Smooth muscle cell (in vitro differentiated cells): ENCODE results near the gene VTN. TPM values are rescaled to one million over a fixed set of nuclear protein-coding genes. Genes with fewer than 3 reads are reported as not detected.

Experiments
- DNase-seq: peaks from one replicate; lab custom pipeline; 2025; ENCODE audit not compliant: unreplicated experiment; lab: John Stamatoyannopoulos, UW
- H2AFZ ChIP-seq: fragments of 200-600 bp; sonication (generic); 2 replicates; pipeline ENCODE4 v1.6.0; 2016; ENCODE audit warnings: antibody characterized with exemption, low read depth, mild to moderate bottlenecking
- H3F3A ChIP-seq: fragments of 200-600 bp; sonication (generic); 2 replicates; pipeline ENCODE4 v1.6.0; 2017; ENCODE audit warnings: antibody characterized with exemption, low read depth
- H3K27ac ChIP-seq: fragments of 200-600 bp; sonication (generic); 2 replicates; pipeline ENCODE4 v1.5.1; 2016; ENCODE audit warnings: low read depth, mild to moderate bottlenecking
- H3K27me3 ChIP-seq: fragments of 200-600 bp; sonication (generic); 2 replicates; pipeline ENCODE4 v1.6.1; 2016; ENCODE audit warnings: low read depth, mild to moderate bottlenecking
- H3K36me3 ChIP-seq: fragments of 200-600 bp; sonication (generic); 2 replicates; pipeline ENCODE4 v1.5.1; 2016; ENCODE audit warnings: low read depth
- H3K4me1 ChIP-seq: fragments of 200-600 bp; sonication (generic); 2 replicates; pipeline ENCODE4 v1.5.1; 2016; ENCODE audit warnings: low read depth
- H3K4me2 ChIP-seq: fragments of 200-600 bp; sonication (generic); 2 replicates; pipeline ENCODE4 v1.6.0; 2016; ENCODE audit warnings: mild to moderate bottlenecking
- H3K4me3 ChIP-seq: fragments of 200-600 bp; sonication (generic); 2 replicates; pipeline ENCODE4 v1.5.1; 2016; ENCODE audit warnings: mild to moderate bottlenecking
- H3K79me2 ChIP-seq: fragments of 200-600 bp; sonication (generic); 2 replicates; pipeline ENCODE4 v1.6.0; 2016; ENCODE audit warnings: low read depth, mild to moderate bottlenecking
- H3K9ac ChIP-seq: fragments of 200-600 bp; sonication (generic); 2 replicates; pipeline ENCODE4 v1.6.0; 2016; ENCODE audit warnings: low read depth
- H3K9me3 ChIP-seq: fragments of 200-600 bp; sonication (generic); replicated peaks from 2 replicates; pipeline ENCODE4 v1.5.1; 2016; ENCODE audit warnings: low read depth
- H4K20me1 ChIP-seq: fragments of 200-600 bp; sonication (generic); 2 replicates; pipeline ENCODE4 v1.6.0; 2016; ENCODE audit warnings: low read depth
- CTCF ChIP-seq: fragments of 200-600 bp; sonication (generic); IDR thresholded peaks from 2 replicates; pipeline ENCODE4 v1.5.1; 2017; ENCODE audit warnings: borderline replicate concordance, mild to moderate bottlenecking, antibody characterized with exemption; ENCODE audit not compliant: insufficient read depth, poor library complexity, severe bottlenecking
- WGBS: methylation state at CpG from one replicate; pipeline ENCODE4 v1.1.7; 2016; ENCODE audit warnings: low lambda C conversion rate; 5-methylcytosine and 5-hydroxymethylcytosine counted together
- polyA plus RNA-seq: library from polyadenylated mRNA; unstranded; fragments of >200 nt; fragmentation: Nextera tagmentation; extraction: Ambion mirVana; gene quantifications from 2 replicates; pipeline ENCODE4 v1.2.1, GENCODE V29; 2016
- total RNA-seq: library from RNA; depleted of rRNA; stranded (reverse); fragments of >200 nt; gene quantifications from 2 replicates; pipeline ENCODE4 v1.2.3, GENCODE V29; 2014

VTN gene
- total and polyA plus RNA-seq, 2 experiments from 2014 or later, result 60.3 to 90.3 TPM

GRCh38 chr17:28335201-28335958, 34.7 kb downstream of the VTN start, which contains the start of the genes IFT20 and TNFAIP1:
Gene IFT20, minus strand, starts transcription at chr17:28335472. Its CDS starts 3,487 bp downstream, at chr17:28331985.
Gene TNFAIP1, plus strand, starts transcription at chr17:28335761. Its CDS starts 3,761 bp downstream, at chr17:28339522.
- Histone ChIP-seq H3K4me2 (peak within 1 kb of the TSS; percentile 90), H3K9ac (peak within 1 kb of the TSS; percentile 99), H3K4me3 (peak within 1 kb of the TSS; percentile 77), H2AFZ (no peak within 1 kb of the TSS), H3K27ac (peak within 1 kb of the TSS; percentile 97), H3K79me2 (peaks cover 61% of the 10 kb centered on the region), H3F3A (peaks cover 18% of the 10 kb centered on the region), H3K9me3 (no peaks in the 10 kb centered on the region), H3K27me3 (no peaks in the 10 kb centered on the region), H3K4me1 (peaks cover 17% of the 10 kb centered on the region), H3K36me3 (no peaks in the 10 kb centered on the region), H4K20me1 (peaks cover 63% of the 10 kb centered on the region)
- under 1% methylated on average over 61 of the region's 62 CpGs for WGBS
- DNase-seq, result peak; percentile 89
- TF ChIP-seq CTCF, result no peak

- no peak for DNase-seq
- WGBS, result 21% methylated on average over 18 of the region's 18 CpGs
- peak overlapping the region; percentile 77 for H3K4me3 ChIP-seq
- H3K4me1 ChIP-seq, result peaks cover 17% of the 10 kb centered on the region
- H3K9me3 ChIP-seq, result no peaks in the 10 kb centered on the region
- H3K36me3 ChIP-seq, result no peaks in the 10 kb centered on the region
- peaks cover 18% of the 10 kb centered on the region for H3F3A ChIP-seq
- H3K27me3 ChIP-seq, result no peaks in the 10 kb centered on the region
- H3K79me2 ChIP-seq, result peaks cover 55% of the 10 kb centered on the region
- TF ChIP-seq CTCF, result no peak
- H3K27ac ChIP-seq, result peak overlapping the region; percentile 97
- peak overlapping the region; percentile 88 for H3K4me2 ChIP-seq
- peak overlapping the region; percentile 99 for H3K9ac ChIP-seq
- peaks cover 57% of the 10 kb centered on the region for H4K20me1 ChIP-seq
- no peak overlapping the region for H2AFZ ChIP-seq
Measured at GRCh38 chr17:28334666-28335200, 35.4 kb downstream of the VTN start.

GRCh38 chr17:28334171-28334570, 35.9 kb downstream of the VTN start:
- Histone ChIP-seq H3F3A (peaks cover 18% of the 10 kb centered on the region), H3K79me2 (peaks cover 49% of the 10 kb centered on the region), H3K4me2 (peak overlapping the region; percentile 88), H3K27ac (peak overlapping the region; percentile 97), H2AFZ (no peak overlapping the region), H3K9me3 (no peaks in the 10 kb centered on the region), H3K9ac (peak overlapping the region; percentile 99), H3K27me3 (no peaks in the 10 kb centered on the region), H3K4me3 (peak overlapping the region; percentile 77), H4K20me1 (peaks cover 51% of the 10 kb centered on the region), H3K36me3 (no peaks in the 10 kb centered on the region), H3K4me1 (peaks cover 17% of the 10 kb centered on the region)
- TF ChIP-seq CTCF, result no peak
- no peak for DNase-seq
- 77% methylated on average over 6 of the region's 6 CpGs for WGBS
